GM23248 (cell line): Measurements from ENCODE around the gene KIN. TPM values are rescaled to one million over a fixed set of nuclear protein-coding genes. Genes with fewer than 3 reads are reported as not detected.
"Not testable (repeated sequence)": the region's sequence is repeated elsewhere in the genome, so short reads cannot be mapped to it uniquely, and the experiment has no call there.

Experiments used
- DNase-seq: peaks from one replicate; pipeline ENCODE4 v3.0.0-alpha.2; 2015
- H2AFZ ChIP-seq: fragments of 200-600 bp; sonication (generic); 2 replicates; pipeline ENCODE4 v1.6.1; 2016; ENCODE audit warnings: antibody characterized with exemption
- H3F3A ChIP-seq: fragments of 200-600 bp; sonication (generic); 2 replicates; pipeline ENCODE4 v1.6.1; 2016; ENCODE audit warnings: mild to moderate bottlenecking, antibody characterized with exemption, mixed run types; ENCODE audit not compliant: insufficient read depth
- H3K27ac ChIP-seq: fragments of 200-600 bp; sonication (generic); 2 replicates; pipeline ENCODE4 v1.5.1; 2016; ENCODE audit warnings: mild to moderate bottlenecking
- H3K27me3 ChIP-seq: fragments of 200-600 bp; sonication (generic); replicated peaks from 2 replicates; pipeline ENCODE4 v1.6.1; 2016; ENCODE audit warnings: mild to moderate bottlenecking; ENCODE audit not compliant: insufficient read depth
- H3K36me3 ChIP-seq: fragments of 200-600 bp; sonication (generic); 2 replicates; pipeline ENCODE4 v1.6.1; 2016; ENCODE audit warnings: low read depth, mild to moderate bottlenecking
- H3K4me1 ChIP-seq: fragments of 200-600 bp; sonication (generic); 2 replicates; pipeline ENCODE4 v1.6.1; 2016; ENCODE audit warnings: mild to moderate bottlenecking; ENCODE audit not compliant: insufficient read depth
- H3K4me2 ChIP-seq: fragments of 200-600 bp; sonication (generic); one replicate; pipeline ENCODE4 v1.6.1; 2016; ENCODE audit warnings: mild to moderate bottlenecking; ENCODE audit not compliant: unreplicated experiment
- H3K4me3 ChIP-seq: fragments of 200-600 bp; sonication (generic); 2 replicates; pipeline ENCODE4 v1.5.1; 2016; ENCODE audit warnings: mild to moderate bottlenecking
- H3K79me2 ChIP-seq: fragments of 200-600 bp; sonication (generic); 2 replicates; pipeline ENCODE4 v1.6.1; 2016; ENCODE audit warnings: mild to moderate bottlenecking; ENCODE audit not compliant: insufficient read depth
- H3K9ac ChIP-seq: fragments of 200-600 bp; sonication (generic); 2 replicates; pipeline ENCODE4 v1.6.1; 2016; ENCODE audit warnings: mild to moderate bottlenecking
- H3K9me2 ChIP-seq: fragments of 200-600 bp; sonication (generic); 2 replicates; pipeline ENCODE4 v1.6.1; 2016; ENCODE audit warnings: mixed run types, mild to moderate bottlenecking, moderate library complexity; ENCODE audit not compliant: insufficient read depth
- H3K9me3 ChIP-seq: fragments of 200-600 bp; sonication (generic); one replicate; pipeline ENCODE4 v1.6.1; 2017; ENCODE audit warnings: low read depth
- H4K20me1 ChIP-seq: fragments of 200-600 bp; sonication (generic); 2 replicates; pipeline ENCODE4 v1.6.0; 2016; ENCODE audit not compliant: insufficient read depth
- EZH2 ChIP-seq: fragments of 200-600 bp; sonication (generic); IDR thresholded peaks from 2 replicates; pipeline ENCODE4 v1.6.1; 2018; ENCODE audit warnings: antibody characterized with exemption, mild to moderate bottlenecking; ENCODE audit not compliant: insufficient read depth, poor library complexity, severe bottlenecking
- EZH2phosphoT487 ChIP-seq: fragments of 200-600 bp; sonication (generic); IDR thresholded peaks from 2 replicates; pipeline ENCODE4 v1.6.1; 2018; ENCODE audit warnings: antibody characterized with exemption, moderate library complexity, mild to moderate bottlenecking, low read depth; ENCODE audit not compliant: insufficient read depth
- WGBS, 2 experiments: methylation state at CpG; one replicate each; pipeline ENCODE4 v1.1.6; 2015 to 2017; ENCODE audit warnings: low lambda C conversion rate in 2 of 2, low coverage in 1 of 2; ENCODE audit errors: missing lambda C conversion rate in 2 of 2; 5-methylcytosine and 5-hydroxymethylcytosine counted together
- in situ Hi-C: fragments of 300-500 bp; cut with MboI; formaldehyde crosslinking; loops from 2 replicates; pipeline ENCODE4 v1.15.0; 2020
- polyA plus RNA-seq: library from polyadenylated mRNA; unstranded; fragments of >200 nt; fragmentation: Nextera tagmentation; extraction: Ambion mirVana; gene quantifications from 2 replicates; pipeline ENCODE4 v1.2.1, GENCODE V29; 2016
- total RNA-seq: library from RNA; depleted of rRNA; stranded (reverse); fragments of >200 nt; shearing (Covaris generic); gene quantifications from 2 replicates; pipeline ENCODE4 v1.2.3, GENCODE V29; 2014

The KIN gene
- total and polyA plus RNA-seq, 2 experiments from 2014 or later, result 3.8 to 10.6 TPM

DNA sequence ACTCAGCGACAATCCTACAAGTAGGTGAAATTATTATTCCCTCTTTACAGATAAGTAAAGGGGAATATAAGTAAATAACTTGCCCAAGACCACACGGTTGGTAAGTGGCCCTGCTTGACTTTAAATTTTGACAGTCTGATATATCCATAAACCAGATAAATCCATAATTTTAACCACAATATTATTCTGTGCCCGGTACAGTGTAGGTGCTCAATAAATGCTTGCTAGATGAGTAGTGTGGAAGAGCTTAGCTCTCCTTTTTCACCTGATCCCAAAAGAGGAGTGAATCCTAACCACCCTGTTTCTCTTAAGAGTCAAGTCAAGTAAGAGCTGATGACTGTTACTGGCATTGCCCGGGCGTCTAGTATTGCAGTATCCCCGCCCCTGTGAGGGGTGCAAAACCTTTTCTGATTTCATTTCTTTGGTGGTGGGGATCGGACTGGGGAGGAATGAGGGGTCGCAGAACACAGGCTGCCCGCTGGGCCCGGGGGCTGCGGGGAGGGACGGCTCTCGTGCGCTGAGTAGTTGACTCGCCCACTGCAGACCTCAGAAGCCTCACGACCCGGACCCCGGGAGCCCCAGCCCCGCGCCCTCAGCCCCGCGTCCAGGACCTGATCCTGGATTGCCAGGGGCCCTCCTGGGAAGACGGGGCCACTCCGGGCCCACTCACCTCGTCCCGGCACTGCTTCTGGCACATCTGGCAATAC, 490 bp downstream of the KIN start:
- peak overlapping the region; percentile 99 for H3K4me2 ChIP-seq
- H4K20me1 ChIP-seq, result peaks cover 15% of the 10 kb centered on the region
- DNase-seq, result peak; percentile 76
- H3K79me2 ChIP-seq, result peaks cover 99% of the 10 kb centered on the region
- H3K4me3 ChIP-seq, result peak overlapping the region; percentile 83
- H3K27ac ChIP-seq, result peak overlapping the region; percentile 41
- no peaks in the 10 kb centered on the region for H3K27me3 ChIP-seq
- peak overlapping the region; percentile 92 for H2AFZ ChIP-seq
- H3K4me1 ChIP-seq, result peaks cover 28% of the 10 kb centered on the region
- peak overlapping the region; percentile 94 for H3K9ac ChIP-seq
- no peaks in the 10 kb centered on the region for H3K9me2 ChIP-seq
- H3F3A ChIP-seq, result 0 out of 2 replicates have a peak, but pooled peaks cover 6% of the 10 kb centered on the region
- no peaks in the 10 kb centered on the region for H3K36me3 ChIP-seq
- WGBS, 2 experiments, result 5 to 6% methylated on average over 23 to 26 of the region's 26 CpGs
- in situ Hi-C loops, result no loop called here
- H3K9me3 ChIP-seq, result no peaks in the 10 kb centered on the region
- no peak for TF ChIP-seq EZH2
- TF ChIP-seq EZH2phosphoT487, result no peak

DNA sequence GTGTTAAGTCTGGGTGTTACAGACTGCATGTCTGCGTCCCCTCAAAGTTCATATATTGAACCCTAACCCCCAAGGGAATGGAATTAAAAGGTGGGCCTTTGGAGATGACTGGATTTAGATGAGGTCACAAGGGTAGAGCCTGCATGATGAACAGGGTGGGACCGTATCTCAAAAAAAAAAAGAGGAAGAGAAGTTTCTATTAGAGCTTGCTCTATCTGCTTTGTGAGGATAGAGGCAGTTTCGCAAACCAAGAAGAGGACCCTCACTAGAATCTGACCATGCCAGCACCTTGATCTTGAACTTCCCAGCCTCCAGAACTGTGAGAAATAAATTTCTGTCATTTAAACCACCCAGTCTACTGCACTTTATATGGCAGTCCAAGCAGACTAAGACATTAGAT, 1.4 kb downstream of the KIN start:
- Histone ChIP-seq H4K20me1 (peaks cover 10% of the 10 kb centered on the region), H3K9ac (peak overlapping the region; percentile 94), H3K4me1 (peaks cover 21% of the 10 kb centered on the region), H3K9me2 (no peaks in the 10 kb centered on the region), H3K9me3 (no peaks in the 10 kb centered on the region), H3K4me2 (peak overlapping the region; percentile 99), H3K36me3 (no peaks in the 10 kb centered on the region), H3F3A (no peaks in the 10 kb centered on the region), H3K27me3 (no peaks in the 10 kb centered on the region), H3K4me3 (peak overlapping the region; percentile 83), H3K27ac (no peak overlapping the region), H3K79me2 (peaks cover 99% of the 10 kb centered on the region), H2AFZ (no peak overlapping the region)
- no peak for TF ChIP-seq EZH2phosphoT487
- no peak for TF ChIP-seq EZH2
- DNase-seq, result no peak
- in situ Hi-C loops, result no loop called here
- WGBS, 2 experiments, result 77 to 82% methylated on average over 3 of the region's 3 CpGs

DNA sequence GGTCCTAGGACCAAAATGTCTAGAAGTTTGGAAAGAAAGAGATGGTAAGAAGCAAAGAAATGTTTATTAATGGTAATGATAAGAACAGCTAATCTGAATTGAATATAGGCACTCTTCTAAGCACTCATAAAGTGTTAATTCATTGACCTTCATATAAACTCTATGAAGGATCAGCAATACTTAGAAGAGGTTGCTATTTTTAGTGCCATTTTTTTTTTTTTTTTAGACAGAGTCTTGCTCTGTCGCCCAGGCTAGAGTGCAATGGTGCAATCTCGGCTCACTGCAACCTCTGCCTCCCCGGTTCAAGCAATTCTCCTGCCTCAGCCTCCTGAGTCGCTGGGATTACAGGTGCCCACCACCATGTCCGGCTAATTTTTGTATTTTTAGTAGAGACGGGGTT, 5.6 kb downstream of the KIN start:
- H4K20me1 ChIP-seq, H3K4me2 ChIP-seq, H2AFZ ChIP-seq, H3F3A ChIP-seq, H3K27ac ChIP-seq, H3K9me2 ChIP-seq, H3K4me1 ChIP-seq, H3K27me3 ChIP-seq, H3K9me3 ChIP-seq, DNase-seq, H3K9ac ChIP-seq, in situ Hi-C loops, H3K4me3 ChIP-seq: not testable (repeated sequence)
- Histone ChIP-seq H3K36me3 (peaks cover 29% of the 10 kb centered on the region), H3K79me2 (peaks cover 77% of the 10 kb centered on the region)
- WGBS, 2 experiments, result 85 to 92% methylated on average over 6 of the region's 6 CpGs

DNA sequence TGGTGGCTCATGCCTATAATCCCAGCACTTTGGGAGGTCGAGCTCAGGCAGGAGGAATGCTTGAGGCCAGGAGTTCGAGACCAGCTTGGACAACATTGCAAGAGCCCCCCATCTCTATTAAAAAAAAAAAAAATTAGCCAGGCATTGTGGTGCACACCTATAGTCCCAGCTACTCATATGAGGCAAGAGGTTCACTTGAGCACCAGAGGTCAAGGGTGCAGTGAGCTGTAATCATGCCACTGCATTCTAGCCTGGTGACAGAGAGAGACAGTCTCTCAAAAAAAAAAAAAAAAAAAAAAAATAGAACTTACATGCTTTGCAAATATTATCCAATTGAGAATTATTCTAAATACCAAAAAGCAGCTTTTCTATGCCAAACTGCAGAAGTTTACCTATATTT, 11.0 kb downstream of the KIN start:
- Histone ChIP-seq H3K36me3 (peaks cover 57% of the 10 kb centered on the region), H2AFZ (no peak overlapping the region), H3F3A (no peaks in the 10 kb centered on the region), H3K79me2 (peaks cover 23% of the 10 kb centered on the region), H3K9me2 (no peaks in the 10 kb centered on the region), H3K9ac (no peak overlapping the region), H3K4me2 (no peak overlapping the region), H3K27ac (no peak overlapping the region), H3K27me3 (no peaks in the 10 kb centered on the region), H3K9me3 (no peaks in the 10 kb centered on the region), H3K4me3 (no peak overlapping the region), H4K20me1 (no peaks in the 10 kb centered on the region), H3K4me1 (no peaks in the 10 kb centered on the region)
- in situ Hi-C loops, result no loop called here
- no peak for DNase-seq
- WGBS, 2 experiments, result 92 to 100% methylated on average over 2 of the region's 2 CpGs
- no peak for TF ChIP-seq EZH2phosphoT487
- no peak for TF ChIP-seq EZH2
